OCI-LY7 (cell line): ENCODE measurements around the gene KCNQ2. TPM values are rescaled to one million over a fixed set of nuclear protein-coding genes. Genes with fewer than 3 reads are reported as not detected.

Experiments used
- BruUV-seq: library from RNA; stranded (reverse); fragments of 400-500 nt; replicated peaks from 2 replicates; lab custom pipeline; 2021; lab: Mats Ljungman, UMichigan
- CTCF ChIA-PET: fragments of 300-600 bp; sonication (Branson Sonifier 250); formaldehyde crosslinking; loops from one replicate; lab custom pipeline; 2022; ENCODE audit warnings: antibody characterized with exemption; ENCODE audit not compliant: unreplicated experiment; lab: Charles Lee
- POLR2A ChIA-PET: fragments of 300-600 bp; sonication (Branson Sonifier 250); formaldehyde crosslinking; loops from one replicate; lab custom pipeline; 2022; ENCODE audit warnings: antibody characterized with exemption; lab: Charles Lee
- DNase-seq: peaks from one replicate; pipeline ENCODE4 v3.0.0-alpha.2; 2015; ENCODE audit warnings: low spot score
- H2AFZ ChIP-seq: fragments of 200-600 bp; sonication (generic), shearing (Covaris generic); 2 replicates; pipeline ENCODE4 v1.6.1; 2014; ENCODE audit warnings: mild to moderate bottlenecking, antibody characterized with exemption, low read length, moderate library complexity
- H3K27ac ChIP-seq: fragments of 200-600 bp; sonication (generic); 2 replicates; pipeline ENCODE4 v1.5.1; 2014; ENCODE audit warnings: mixed run types, low read depth, mild to moderate bottlenecking, moderate library complexity, low read length, inconsistent platforms; ENCODE audit not compliant: poor library complexity, severe bottlenecking
- H3K36me3 ChIP-seq: fragments of 200-600 bp; sonication (generic); 2 replicates; pipeline ENCODE4 v1.6.1; 2014; ENCODE audit warnings: mild to moderate bottlenecking, antibody characterized with exemption, low read length, moderate library complexity, mixed read lengths; ENCODE audit not compliant: insufficient read depth
- H3K4me1 ChIP-seq: fragments of 200-600 bp; sonication (generic); 2 replicates; pipeline ENCODE4 v1.5.1; 2014; ENCODE audit warnings: mild to moderate bottlenecking, low read length; ENCODE audit not compliant: insufficient read depth, poor library complexity, severe bottlenecking
- H3K4me2 ChIP-seq: fragments of 200-600 bp; sonication (generic); 2 replicates; pipeline ENCODE4 v1.6.1; 2014; ENCODE audit warnings: mild to moderate bottlenecking, low read length
- H3K4me3 ChIP-seq: fragments of 200-600 bp; sonication (generic); 2 replicates; pipeline ENCODE4 v1.5.1; 2014; ENCODE audit warnings: mild to moderate bottlenecking, low read depth, low read length; ENCODE audit not compliant: poor library complexity, severe bottlenecking
- H3K79me2 ChIP-seq: fragments of 200-600 bp; sonication (generic); 2 replicates; pipeline ENCODE4 v1.6.1; 2016; ENCODE audit warnings: low read depth, mild to moderate bottlenecking, low read length, moderate library complexity, mixed read lengths; ENCODE audit not compliant: insufficient read depth
- H3K9me2 ChIP-seq: fragments of 200-600 bp; sonication (generic); 2 replicates; pipeline ENCODE4 v1.6.1; 2016; ENCODE audit warnings: mild to moderate bottlenecking, low read length, mixed read lengths; ENCODE audit not compliant: insufficient read depth
- H3K9me3 ChIP-seq: fragments of 200-600 bp; sonication (generic); 2 replicates; pipeline ENCODE4 v1.6.1; 2014; ENCODE audit warnings: mild to moderate bottlenecking, mixed run types, low read length, mixed read lengths
- H4K20me1 ChIP-seq: fragments of 200-600 bp; sonication (generic); 2 replicates; pipeline ENCODE4 v1.6.1; 2014; ENCODE audit warnings: mild to moderate bottlenecking, antibody characterized with exemption, low read length, moderate library complexity, mixed read lengths; ENCODE audit not compliant: insufficient read depth
- CTCF ChIP-seq: fragments of 200-600 bp; sonication (generic); conservative IDR thresholded peaks from 2 replicates; pipeline ENCODE4 v1.5.1; 2014; ENCODE audit warnings: mild to moderate bottlenecking, antibody characterized with exemption, low read length, moderate library complexity, mixed read lengths
- EZH2phosphoT487 ChIP-seq: fragments of 200-600 bp; sonication (generic); IDR thresholded peaks from 2 replicates; pipeline ENCODE4 v1.6.1; 2018; ENCODE audit warnings: low read depth, borderline replicate concordance, mild to moderate bottlenecking, mixed run types, antibody characterized with exemption, low read length, moderate library complexity, mixed read lengths
- intact Hi-C: fragments of 100-400 bp; cut with micrococcal nuclease; formaldehyde crosslinking; loops from one replicate; pipeline ENCODE4 v1.10.0; 2022; ENCODE audit not compliant: unreplicated experiment
- total RNA-seq, 2 experiments: library from RNA; depleted of rRNA in 1 of 2; stranded (reverse); fragments of >200 nt in 1 of 2; shearing (Covaris generic) in 1 of 2; gene quantifications; 2 replicates each; pipeline ENCODE4 v1.2.3, GENCODE V29; 2014 to 2022

KCNQ2 gene
- total RNA-seq, 2 experiments from 2014 or later: not detected

GRCh38 chr20:63451821-63452220 is 20.6 kb downstream of the KCNQ2 start:
- BruUV-seq: no TSS peak
- H3K4me2 ChIP-seq: no peak overlapping the region
- DNase-seq: no peak
- no peak overlapping the region for H3K4me3 ChIP-seq
- no peaks in the 10 kb centered on the region for H3K9me3 ChIP-seq
- H3K9me2 ChIP-seq: no peaks in the 10 kb centered on the region
- H2AFZ ChIP-seq: no peak overlapping the region
- TF ChIP-seq EZH2phosphoT487 (no peak), CTCF (no peak)
- ChIA-PET POLR2A (no interaction called here), CTCF (no interaction called here)
- H3K27ac ChIP-seq: no peak overlapping the region
- H3K36me3 ChIP-seq: no peaks in the 10 kb centered on the region
- no peaks in the 10 kb centered on the region for H3K4me1 ChIP-seq
- intact Hi-C loops: no loop called here
- H4K20me1 ChIP-seq: no peaks in the 10 kb centered on the region
- no peaks in the 10 kb centered on the region for H3K79me2 ChIP-seq

DNA sequence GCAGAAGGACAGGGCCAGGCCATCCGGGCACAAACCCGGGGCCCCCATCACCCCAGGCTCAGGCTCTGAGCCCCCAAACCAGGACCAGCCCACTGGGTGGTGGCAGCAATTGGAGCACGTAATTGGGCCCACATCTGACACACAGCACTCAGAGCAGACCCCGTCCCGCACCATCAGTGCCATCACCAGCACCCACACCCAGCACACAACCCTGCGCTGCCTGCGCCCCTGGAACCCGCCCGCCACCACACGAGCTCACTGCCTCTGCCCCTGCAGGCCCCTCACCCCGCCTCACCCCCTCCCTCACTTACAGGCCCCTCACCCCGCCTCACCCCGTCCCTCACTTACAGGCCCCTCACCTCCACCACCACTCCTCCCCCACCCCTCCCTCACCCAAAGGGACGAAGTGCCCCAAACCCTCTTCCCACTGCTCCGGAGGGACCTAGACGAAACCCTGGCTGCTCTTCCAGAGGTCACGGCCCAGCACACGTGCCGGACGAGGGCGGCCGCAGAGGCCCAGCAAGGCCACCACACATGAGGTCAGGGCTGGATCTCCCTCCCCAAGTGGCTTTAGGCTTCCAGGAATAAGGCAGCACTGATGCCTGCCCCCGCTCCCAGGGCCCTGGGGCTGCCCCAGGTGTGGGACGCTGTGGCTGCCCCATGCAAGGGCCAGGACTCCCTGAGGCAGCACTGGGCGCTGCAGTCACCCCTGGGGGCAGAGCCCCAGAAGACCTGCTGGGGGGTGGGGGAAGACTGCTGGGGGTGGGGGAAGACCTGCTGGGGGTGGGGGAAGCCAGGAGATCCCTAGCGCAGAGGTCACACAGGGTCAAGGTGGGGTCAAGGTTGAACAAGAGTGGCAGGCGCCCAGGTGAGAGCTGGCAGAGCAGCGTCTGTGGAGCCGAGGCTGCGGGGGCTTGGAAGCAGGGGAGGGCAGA is 22.4 kb downstream of the KCNQ2 start:
- H3K4me2 ChIP-seq: no peak overlapping the region
- H3K36me3 ChIP-seq: no peaks in the 10 kb centered on the region
- no peak overlapping the region for H2AFZ ChIP-seq
- H3K9me2 ChIP-seq: no peaks in the 10 kb centered on the region
- BruUV-seq: no TSS peak
- no peaks in the 10 kb centered on the region for H4K20me1 ChIP-seq
- intact Hi-C loops: no loop called here
- CTCF ChIA-PET: no interaction called here
- no peak overlapping the region for H3K4me3 ChIP-seq
- H3K4me1 ChIP-seq: no peaks in the 10 kb centered on the region
- no peak for DNase-seq
- no peaks in the 10 kb centered on the region for H3K9me3 ChIP-seq
- H3K27ac ChIP-seq: no peak overlapping the region
- no peak for TF ChIP-seq EZH2phosphoT487
- no peak for TF ChIP-seq CTCF
- POLR2A ChIA-PET: no interaction called here
- no peaks in the 10 kb centered on the region for H3K79me2 ChIP-seq

GRCh38 chr20:63449025-63449424 is 23.4 kb downstream of the KCNQ2 start:
- ChIA-PET CTCF (no interaction called here), POLR2A (no interaction called here)
- no peaks in the 10 kb centered on the region for H3K4me1 ChIP-seq
- no peak for DNase-seq
- BruUV-seq: no TSS peak
- H3K79me2 ChIP-seq: no peaks in the 10 kb centered on the region
- H3K36me3 ChIP-seq: no peaks in the 10 kb centered on the region
- H3K9me3 ChIP-seq: no peaks in the 10 kb centered on the region
- no peaks in the 10 kb centered on the region for H4K20me1 ChIP-seq
- no peak overlapping the region for H2AFZ ChIP-seq
- H3K4me3 ChIP-seq: no peak overlapping the region
- H3K9me2 ChIP-seq: no peaks in the 10 kb centered on the region
- intact Hi-C loops: no loop called here
- H3K27ac ChIP-seq: no peak overlapping the region
- no peak overlapping the region for H3K4me2 ChIP-seq
- no peak for TF ChIP-seq CTCF
